Motor neuron (in vitro differentiated cells): ENCODE data around the gene PARVA. TPM values are rescaled to one million over a fixed set of nuclear protein-coding genes. Genes with fewer than 3 reads are reported as not detected.
"Not testable (repeated sequence)": the region's sequence is repeated elsewhere in the genome, so short reads cannot be mapped to it uniquely, and the experiment has no call there.

Experiments
- ATAC-seq, 8 experiments: fragments of 200-7000 bp; cut with Tn5 transposase; replicated peaks in 6 of 8; 2 replicates each; pipeline ENCODE4 v1.8.0; 2021; ENCODE audit warnings: mild to moderate bottlenecking in 8 of 8, moderate library complexity in 8 of 8
- H3K27ac ChIP-seq, 2 donors: fragments of 250-450 bp; sonication (Bioruptor Pico); 2 replicates each; pipeline ENCODE4 v1.9.0; 2021; ENCODE audit warnings: antibody characterized with exemption in 2 of 2, mild to moderate bottlenecking in 2 of 2, moderate library complexity in 1 of 2
- H3K4me1 ChIP-seq, 2 donors: fragments of 250-450 bp; sonication (Bioruptor Pico); replicated peaks in 1 of 2; 2 replicates each; pipeline ENCODE4 v1.6.1; 2021; ENCODE audit warnings: antibody characterized with exemption in 2 of 2, mild to moderate bottlenecking in 2 of 2, moderate library complexity in 1 of 2
- H3K4me3 ChIP-seq, 5 donors: fragments of 250-450 bp; sonication (Bioruptor Pico); 2 replicates each; pipeline ENCODE4 v1.9.0; 2021; ENCODE audit warnings: antibody characterized with exemption in 5 of 5, mild to moderate bottlenecking in 5 of 5, moderate library complexity in 4 of 5
- WGBS, 10 experiments: fragments of 450-650 bp; shearing (Covaris generic); methylation state at CpG; one replicate each; pipeline ENCODE4 v1.0.0; 2022; 5-methylcytosine and 5-hydroxymethylcytosine counted together
- in situ Hi-C, 9 experiments: fragments of 400-800 bp; cut with MboI; loops; one replicate each; pipeline ENCODE4 v1.15.0; 2021; ENCODE audit warnings: low sequenced_read_pairs in 9 of 9, low pct_unique_long_range_greater_than_20kb in 2 of 9; ENCODE audit not compliant: unreplicated experiment in 9 of 9
- total RNA-seq, 8 experiments: library from RNA; unstranded; fragments of 300-600 nt; gene quantifications; 2 replicates each; pipeline versions ENCODE4 v1.2.3 to v1.2.4, GENCODE V29; 2022

The PARVA gene, protein sequence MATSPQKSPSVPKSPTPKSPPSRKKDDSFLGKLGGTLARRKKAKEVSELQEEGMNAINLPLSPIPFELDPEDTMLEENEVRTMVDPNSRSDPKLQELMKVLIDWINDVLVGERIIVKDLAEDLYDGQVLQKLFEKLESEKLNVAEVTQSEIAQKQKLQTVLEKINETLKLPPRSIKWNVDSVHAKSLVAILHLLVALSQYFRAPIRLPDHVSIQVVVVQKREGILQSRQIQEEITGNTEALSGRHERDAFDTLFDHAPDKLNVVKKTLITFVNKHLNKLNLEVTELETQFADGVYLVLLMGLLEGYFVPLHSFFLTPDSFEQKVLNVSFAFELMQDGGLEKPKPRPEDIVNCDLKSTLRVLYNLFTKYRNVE
- 10 to 100 TPM in 4 of 8 experiments, 1 to 10 TPM in 4; 4.8 to 59.4 (median 10.8) TPM for total RNA-seq

DNA sequence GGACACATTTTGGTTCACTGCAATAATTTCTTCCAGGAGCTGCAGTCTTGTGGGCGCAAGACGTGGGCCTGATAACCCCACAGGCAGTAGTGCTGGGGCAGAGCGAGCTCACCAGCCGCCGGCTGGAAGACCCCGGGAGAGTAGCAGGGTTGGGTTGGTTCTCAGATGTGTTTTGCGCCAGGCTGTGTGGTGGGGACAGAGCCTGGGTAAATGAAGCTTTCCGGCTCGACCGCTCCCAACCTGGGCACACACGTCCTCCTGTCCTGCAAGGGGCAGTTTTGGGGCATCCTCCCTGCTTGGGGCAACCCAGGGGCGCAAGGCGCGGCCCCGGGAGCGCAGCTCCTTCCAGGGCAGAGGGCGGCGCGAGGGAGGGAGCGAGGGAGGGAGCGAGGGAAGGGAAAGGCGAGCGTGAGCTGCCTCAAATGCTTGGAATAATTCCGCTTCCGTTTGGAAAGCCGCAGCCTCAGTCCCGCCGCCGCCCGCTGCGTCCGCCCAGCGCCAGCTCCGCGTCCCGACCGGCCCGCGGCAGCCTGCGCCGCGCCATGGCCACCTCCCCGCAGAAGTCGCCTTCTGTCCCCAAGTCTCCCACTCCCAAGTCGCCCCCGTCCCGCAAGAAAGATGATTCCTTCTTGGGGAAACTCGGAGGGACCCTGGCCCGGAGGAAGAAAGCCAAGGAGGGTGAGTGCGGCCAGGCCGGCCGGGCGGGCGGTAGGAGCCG lies at the start of gene PARVA:
PARVA (plus strand) TSS at position 466 of the 718 bp plus-strand sequence; CDS start at position 543, 77 bp downstream.
- Histone ChIP-seq H3K4me1 (peaks cover 0 to 4% of the 10 kb centered on the region in 2 donors), H3K4me3 (peak within 1 kb of the TSS; percentile 51 to 58 (median 55)), H3K27ac (peak within 1 kb of the TSS; percentile 38 to 81)
- in situ Hi-C loops: loop anchor here in 1 of 9 experiments (25.0 kb wide), 1 partner anchor 285 kb away; the partner anchor contains the start of gene TEAD1
- 11 to 17% methylated on average over 2 to 7 of the region's 55 CpGs; no CpG with 5 or more reads in 8 of the 10 experiments for WGBS, 10 experiments
- ATAC-seq: peak; percentile 72 to 83 (median 80)

GRCh38 chr11:12329169-12329568 lies 48.2 kb upstream of the PARVA start:
- no peak for ATAC-seq
- peaks cover 11 to 14% of the 10 kb centered on the region in 2 donors for H3K4me1 ChIP-seq
- WGBS, 10 experiments: 60 to 100% (median 96%) methylated on average over 1 to 4 of the region's 4 CpGs; no CpG with 5 or more reads in 1 of the 10 experiments
- in situ Hi-C loops: loop anchor here in 7 of 9 experiments (10.0 to 25.0 kb wide), 4 partner anchors 558 to 833 kb away; no protein-coding TSS in a partner anchor
- no peak overlapping the region for H3K4me3 ChIP-seq
- no peak overlapping the region for H3K27ac ChIP-seq

DNA sequence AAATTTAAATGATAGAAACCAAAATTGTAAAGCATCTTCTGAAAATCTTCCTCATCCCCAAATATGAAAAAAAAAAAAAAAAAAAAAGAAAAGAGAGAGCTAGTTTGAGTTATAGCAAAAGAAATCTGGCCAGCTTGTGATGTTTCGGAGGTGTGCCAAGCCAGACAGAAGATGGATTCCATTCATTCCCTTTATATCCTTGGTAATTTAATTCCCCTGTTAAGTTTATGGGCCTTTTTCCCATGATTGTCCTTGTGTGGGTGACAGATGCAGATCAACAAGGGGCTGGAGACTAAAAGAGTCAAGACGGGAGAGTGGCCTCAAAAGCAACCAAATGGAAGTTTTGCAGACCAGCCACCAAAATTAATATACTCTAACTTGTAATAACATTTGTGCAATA lies 47.6 kb upstream of the PARVA start:
- H3K4me1 ChIP-seq: peaks cover 11 to 14% of the 10 kb centered on the region in 2 donors
- in situ Hi-C loops: loop anchor here in 7 of 9 experiments (10.0 to 25.0 kb wide), 4 partner anchors 558 to 833 kb away; no protein-coding TSS in a partner anchor
- H3K27ac ChIP-seq: no peak overlapping the region
- 50 to 67% (median 56%) methylated on average over 1 to 2 of the region's 2 CpGs; no CpG with 5 or more reads in 2 of the 10 experiments for WGBS, 10 experiments
- no peak for ATAC-seq
- H3K4me3 ChIP-seq: no peak overlapping the region

- in situ Hi-C loops: loop anchor here in 6 of 9 experiments (25.0 kb wide), 3 partner anchors 557 to 832 kb away; no protein-coding TSS in a partner anchor
- Histone ChIP-seq H3K27ac (no peak overlapping the region), H3K4me1 (peaks cover 11 to 14% of the 10 kb centered on the region in 2 donors), H3K4me3 (no peak overlapping the region)
- 3 to 59% (median 17%) methylated on average over 3 to 6 of the region's 7 CpGs; no CpG with 5 or more reads in 4 of the 10 experiments for WGBS, 10 experiments
- peak in 6 of 8 experiments; percentile 54 to 79 (median 76) for ATAC-seq
Measured at GRCh38 chr11:12330485-12331231, 46.7 kb upstream of the PARVA start.

- Histone ChIP-seq H3K4me1 (peaks cover 11 to 14% of the 10 kb centered on the region in 2 donors), H3K4me3 (no peak overlapping the region), H3K27ac (no peak overlapping the region)
- 0 to 80% (median 3%) methylated on average over 1 to 7 of the region's 7 CpGs; no CpG with 5 or more reads in 1 of the 10 experiments for WGBS, 10 experiments
- ATAC-seq: peak; percentile 81 to 93 (median 85)
- in situ Hi-C loops: loop anchor here in 6 of 9 experiments (25.0 kb wide), 3 partner anchors 556 to 831 kb away; no protein-coding TSS in a partner anchor
Measured at GRCh38 chr11:12331239-12331874, 46.0 kb upstream of the PARVA start.

DNA sequence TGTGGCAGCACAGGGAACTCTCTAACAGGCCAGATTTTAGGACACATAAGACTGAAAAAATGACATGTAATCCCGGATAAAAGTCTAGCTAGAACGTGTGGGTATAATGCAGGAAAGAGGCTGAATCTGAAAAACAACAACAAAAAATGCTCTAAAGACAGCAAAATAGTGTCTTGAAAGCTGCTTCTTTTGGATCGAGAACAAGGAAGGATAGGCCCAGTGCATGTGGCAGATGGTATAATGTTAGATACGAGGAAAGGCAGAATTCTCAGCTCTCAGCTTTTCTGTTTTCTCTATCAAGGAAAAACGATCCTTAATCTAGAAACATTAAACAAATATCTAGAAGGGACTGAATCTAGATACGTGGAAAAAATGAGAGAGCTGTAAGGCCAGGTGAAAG lies 33.8 kb upstream of the PARVA start:
- in situ Hi-C loops: loop anchor here in 6 of 9 experiments (25.0 kb wide), 3 partner anchors 544 to 819 kb away; no protein-coding TSS in a partner anchor
- Histone ChIP-seq H3K4me1 (no peaks in the 10 kb centered on the region), H3K27ac (no peak overlapping the region), H3K4me3 (no peak overlapping the region)
- 40 to 74% (median 57%) methylated on average over 2 to 6 of the region's 6 CpGs for WGBS, 10 experiments
- ATAC-seq: no peak

DNA sequence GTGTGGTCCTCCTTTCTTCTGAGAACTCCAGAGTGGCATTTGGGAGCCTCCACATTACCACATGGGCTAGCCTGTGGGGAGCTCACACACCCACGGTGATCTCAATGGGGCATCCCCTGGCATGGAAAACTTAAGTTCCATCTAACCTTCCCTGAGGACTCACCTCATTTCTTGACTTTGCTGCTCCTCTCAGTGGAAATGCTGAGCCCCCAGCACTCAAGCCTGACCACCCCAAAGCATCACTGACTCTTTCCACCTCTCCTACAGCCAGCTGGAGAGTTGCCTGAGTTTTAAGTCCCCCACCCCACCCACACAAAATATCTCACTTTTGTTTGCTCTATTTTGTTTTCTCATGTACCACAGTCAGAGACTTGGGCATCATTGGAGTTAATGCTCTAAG lies 23.8 kb upstream of the PARVA start:
- no peak for ATAC-seq
- Histone ChIP-seq H3K27ac (no peak overlapping the region), H3K4me3 (no peak overlapping the region), H3K4me1 (no peaks in the 10 kb centered on the region)
- 80% methylated on average over 1 of the region's 1 CpG; no CpG with 5 or more reads in 9 of the 10 experiments for WGBS, 10 experiments
- in situ Hi-C loops: no loop called here

DNA sequence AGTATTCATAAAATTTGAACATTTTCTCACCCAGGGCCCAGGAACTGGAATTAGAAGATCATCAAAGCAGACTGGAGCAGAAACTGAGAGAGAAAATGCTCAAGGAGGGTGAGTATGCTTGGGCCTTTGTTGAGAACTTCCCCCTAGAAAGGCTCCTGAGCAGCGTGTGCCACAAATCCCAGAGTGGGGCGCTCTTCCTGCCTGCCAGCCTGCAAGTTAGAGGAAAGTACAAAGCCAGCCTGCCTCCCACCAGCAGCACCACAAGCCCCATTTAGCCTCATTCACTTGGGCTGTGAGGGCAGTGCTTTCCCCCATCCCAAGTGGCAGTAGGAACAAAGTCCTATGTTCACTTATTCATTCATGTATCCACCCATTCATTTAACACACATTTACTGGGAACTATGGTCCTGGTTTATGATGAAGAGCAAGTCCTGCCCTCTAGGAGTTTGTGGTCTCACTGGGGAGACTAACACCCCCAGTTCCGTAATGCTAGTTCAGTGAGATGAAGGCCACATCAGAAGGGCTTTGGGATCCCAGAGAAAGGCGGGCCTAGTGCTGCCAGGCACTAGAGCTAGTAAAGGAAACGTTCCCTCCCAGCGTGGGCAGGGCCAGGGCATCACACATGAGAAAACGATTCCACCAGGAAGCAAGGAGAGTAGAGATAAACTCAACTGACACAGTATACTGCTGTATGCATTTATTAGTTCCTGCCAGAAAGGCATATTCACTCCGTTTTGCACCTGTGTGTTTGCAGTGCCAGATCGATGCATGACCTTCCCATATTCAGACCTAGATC lies 22.4 kb upstream of the PARVA start:
- no peak overlapping the region for H3K27ac ChIP-seq
- H3K4me3 ChIP-seq: no peak overlapping the region
- ATAC-seq: no peak
- in situ Hi-C loops: no loop called here
- H3K4me1 ChIP-seq: peaks cover 0 to 7% of the 10 kb centered on the region in 2 donors
- 0 to 100% (median 79%) methylated on average over 1 to 7 of the region's 9 CpGs for WGBS, 10 experiments

DNA sequence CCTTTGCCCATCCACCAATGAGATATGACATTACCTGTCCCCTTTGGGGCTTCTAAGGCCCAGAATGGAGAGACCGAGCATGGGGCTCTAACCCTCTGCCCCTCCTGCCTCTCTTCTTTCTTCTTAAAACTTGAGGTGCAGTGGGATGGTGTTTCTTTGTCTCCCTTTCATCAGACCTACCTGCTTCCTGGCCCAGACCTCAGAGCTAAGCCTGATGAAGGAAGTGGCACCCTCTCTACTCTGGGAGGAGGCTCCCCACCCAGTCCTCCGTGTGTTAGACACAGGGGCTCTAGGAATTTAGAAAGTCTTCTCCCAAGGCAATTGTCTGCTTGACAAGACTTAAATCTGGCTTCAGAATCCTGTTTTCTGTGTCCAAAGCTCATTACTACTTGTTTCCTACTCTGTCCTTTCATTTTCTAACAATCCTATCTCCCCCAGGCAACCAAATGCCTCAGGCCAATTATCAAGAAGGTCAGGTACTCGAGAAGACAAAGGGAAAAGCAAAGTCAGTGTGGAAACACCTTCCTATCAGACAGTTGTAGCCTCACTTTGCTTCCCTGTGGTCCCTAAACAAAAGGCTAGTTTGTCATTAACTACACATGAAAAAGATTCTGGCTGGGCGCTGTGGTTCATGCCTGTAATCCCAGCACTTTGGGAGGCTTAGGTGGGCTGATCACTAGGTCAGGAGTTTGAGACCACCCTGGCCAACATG lies 20.3 kb upstream of the PARVA start:
- H3K27ac ChIP-seq: no peak overlapping the region
- in situ Hi-C loops: no loop called here
- WGBS, 10 experiments: 19 to 65% (median 42%) methylated on average over 1 to 4 of the region's 4 CpGs; no CpG with 5 or more reads in 6 of the 10 experiments
- H3K4me1 ChIP-seq: peaks cover 19 to 23% of the 10 kb centered on the region in 2 donors
- no peak for ATAC-seq
- H3K4me3 ChIP-seq: no peak overlapping the region

GRCh38 chr11:12357697-12358096 lies 19.7 kb upstream of the PARVA start:
- H3K4me3 ChIP-seq, H3K27ac ChIP-seq, ATAC-seq, in situ Hi-C loops: not testable (repeated sequence)
- 80 to 100% (median 97%) methylated on average over 1 to 2 of the region's 3 CpGs; no CpG with 5 or more reads in 2 of the 10 experiments for WGBS, 10 experiments
- H3K4me1 ChIP-seq: peaks cover 23 to 26% of the 10 kb centered on the region in 2 donors
